ENCODE results near the gene NPDC1. TPM values are rescaled to one million over a fixed set of nuclear protein-coding genes. Genes with fewer than 3 reads are reported as not detected.

NPDC1 gene
- total RNA-seq, 1 experiment from 2014 or later: 44.1 TPM

- no TSS peak for BruUV-seq (replicated peaks)
- no peak for TF ChIP-seq CTCF (IDR thresholded peaks at IDR 0.05; ENCODE audit: insufficient read depth in 1 of 2, low read depth in 1 of 2, low read length in 1 of 2, severe bottlenecking in 1 of 2, unreplicated experiment in 1 of 2)
- POLR2A ChIA-PET: no interaction called here
- CTCF ChIA-PET: interaction anchor here (0.7 to 2.7 kb wide), 2 partner anchors 35 to 242 kb away, joined by 5 to 18 read pairs; no protein-coding TSS in a partner anchor
- Mint-ChIP-seq H3K4me3 (ENCODE audit: unreplicated experiment) (peak overlapping the region; percentile 83), H3K9me3 (ENCODE audit: unreplicated experiment) (no peaks in the 10 kb centered on the region), H3K27ac (ENCODE audit: unreplicated experiment) (no peak overlapping the region), H3K36me3 (ENCODE audit: insufficient read depth, unreplicated experiment) (peaks cover 45% of the 10 kb centered on the region), H3K27me3 (ENCODE audit: insufficient read depth, unreplicated experiment) (no peaks in the 10 kb centered on the region), H3K4me1 (ENCODE audit: low read depth, unreplicated experiment) (peaks cover 24% of the 10 kb centered on the region)
- H3K9me3 ChIP-seq: no peaks in the 10 kb centered on the region
- intact Hi-C loops (cut with micrococcal nuclease; ENCODE audit: unreplicated experiment): no loop called here
- peaks cover 47% of the 10 kb centered on the region for H3K4me1 ChIP-seq
- H3K4me3 ChIP-seq (ENCODE audit: low read depth, low read length): no peak overlapping the region
- H3K36me3 ChIP-seq (ENCODE audit: control insufficient read depth, insufficient read depth, low read length): no peaks in the 10 kb centered on the region
- DNase-seq: peak in 1 of 2 experiments; percentile 61
- no peaks in the 10 kb centered on the region for H3K27me3 ChIP-seq (replicated peaks; ENCODE audit: control insufficient read depth, insufficient read depth, low read length)
Observed at GRCh38 chr9:136994180-136994887, 51.6 kb downstream of the NPDC1 start.

- BruUV-seq (replicated peaks): no TSS peak
- Histone ChIP-seq H3K36me3 (ENCODE audit: control insufficient read depth, insufficient read depth, low read length) (no peaks in the 10 kb centered on the region), H3K4me3 (ENCODE audit: low read depth, low read length) (peak overlapping the region; percentile 87), H3K9me3 (no peaks in the 10 kb centered on the region), H3K4me1 (peaks cover 57% of the 10 kb centered on the region), H3K27me3 (replicated peaks; ENCODE audit: control insufficient read depth, insufficient read depth, low read length) (no peaks in the 10 kb centered on the region)
- no peak for TF ChIP-seq CTCF (IDR thresholded peaks at IDR 0.05; ENCODE audit: insufficient read depth in 1 of 2, low read depth in 1 of 2, low read length in 1 of 2, severe bottlenecking in 1 of 2, unreplicated experiment in 1 of 2)
- ChIA-PET CTCF (interaction anchor here (1.3 to 2.7 kb wide), 3 partner anchors 36 to 54 kb away, joined by 6 to 18 read pairs (median 10); partner anchors contain the start of gene NPDC1), POLR2A (interaction anchor here (0.6 to 1.0 kb wide), 3 partner anchors 23 to 202 kb away, joined by 3 to 7 read pairs (median 3); partner anchors contain the start of gene TMEM141)
- no peak for DNase-seq
- peaks cover 30% of the 10 kb centered on the region for H3K4me1 Mint-ChIP-seq (ENCODE audit: low read depth, unreplicated experiment)
- no peaks in the 10 kb centered on the region for H3K9me3 Mint-ChIP-seq (ENCODE audit: unreplicated experiment)
- intact Hi-C loops (cut with micrococcal nuclease; ENCODE audit: unreplicated experiment): no loop called here
- H3K27ac Mint-ChIP-seq (ENCODE audit: unreplicated experiment): peak overlapping the region; percentile 74
- peak overlapping the region; percentile 83 for H3K4me3 Mint-ChIP-seq (ENCODE audit: unreplicated experiment)
- H3K36me3 Mint-ChIP-seq (ENCODE audit: insufficient read depth, unreplicated experiment): peaks cover 43% of the 10 kb centered on the region
- H3K27me3 Mint-ChIP-seq (ENCODE audit: insufficient read depth, unreplicated experiment): no peaks in the 10 kb centered on the region
Observed at GRCh38 chr9:136992819-136993369, 53.1 kb downstream of the NPDC1 start.

- no peaks in the 10 kb centered on the region for H3K27me3 Mint-ChIP-seq (ENCODE audit: insufficient read depth, unreplicated experiment)
- H3K4me3 Mint-ChIP-seq (ENCODE audit: unreplicated experiment): peak within 1 kb of the TSS; percentile 83
Observed at GRCh38 chr9:136991993-136992818, 53.8 kb downstream of the NPDC1 start, which contains the start of gene PAXX. Gene PAXX (plus strand): TSS chr9:136992422. CDS start chr9:136992444, 22 bp downstream.

More at GRCh38 chr9:136991993-136992818, 53.8 kb downstream of the NPDC1 start, which contains the start of gene PAXX:
- no peaks in the 10 kb centered on the region for H3K27me3 ChIP-seq (replicated peaks; ENCODE audit: control insufficient read depth, insufficient read depth, low read length)
- H3K4me1 Mint-ChIP-seq (ENCODE audit: low read depth, unreplicated experiment): peaks cover 30% of the 10 kb centered on the region
- H3K36me3 Mint-ChIP-seq (ENCODE audit: insufficient read depth, unreplicated experiment): peaks cover 36% of the 10 kb centered on the region
- H3K9me3 Mint-ChIP-seq (ENCODE audit: unreplicated experiment): no peaks in the 10 kb centered on the region
- CTCF ChIA-PET: interaction anchor here (0.5 to 2.7 kb wide), 9 partner anchors 37 to 237 kb away, joined by 3 to 18 read pairs (median 4); partner anchors contain the start of genes FBXW5 and NPDC1
- H3K36me3 ChIP-seq (ENCODE audit: control insufficient read depth, insufficient read depth, low read length): no peaks in the 10 kb centered on the region
- H3K9me3 ChIP-seq: no peaks in the 10 kb centered on the region
- intact Hi-C loops (cut with micrococcal nuclease; ENCODE audit: unreplicated experiment): no loop called here
- TF ChIP-seq CTCF (IDR thresholded peaks at IDR 0.05; ENCODE audit: insufficient read depth in 1 of 2, low read depth in 1 of 2, low read length in 1 of 2, severe bottlenecking in 1 of 2, unreplicated experiment in 1 of 2): no peak
- peak; percentile 93 to 96 for DNase-seq
- peak within 1 kb of the TSS; percentile 87 for H3K4me3 ChIP-seq (ENCODE audit: low read depth, low read length)
- POLR2A ChIA-PET: interaction anchor here (0.6 to 1.0 kb wide), 9 partner anchors 17 to 202 kb away, joined by 3 to 13 read pairs (median 4); partner anchors contain the start of genes MAN1B1, TMEM141 and TRAF2
- TSS peak; percentile 88 for BruUV-seq (replicated peaks)
- H3K4me1 ChIP-seq: peaks cover 55% of the 10 kb centered on the region
- H3K27ac Mint-ChIP-seq (ENCODE audit: unreplicated experiment): peak within 1 kb of the TSS; percentile 82

Data from Caco-2 (cell line).